ENCODE results near the gene YWHAQ. TPM values are rescaled to one million over a fixed set of nuclear protein-coding genes. Genes with fewer than 3 reads are reported as not detected.

Gene YWHAQ
- total and polyA plus RNA-seq, 9 of the 15 experiments (the other 6 are each of a cell fraction or from before 2014, with no cell fraction given), result 63.1 to 359 (median 203) TPM

GRCh38 chr2:9656270-9656766 is 25.5 kb upstream of the YWHAQ start (continued):
- TF ChIP-seq CBFA2T2 (conservative IDR thresholded peaks at IDR 0.05) (0 out of 2 replicates have a peak, but pooled peaks have one; percentile 13), SP1 (CRISPR knock-in tag; IDR thresholded peaks at IDR 0.05) (no peak), CBX3 (IDR thresholded peaks at IDR 0.05; ENCODE audit: borderline replicate concordance in 1 of 2, low read length in 2 of 2) (no peak), ZNF280B (CRISPR knock-in tag; IDR thresholded peaks at IDR 0.05) (no peak), ATF6 (CRISPR knock-in tag; IDR thresholded peaks at IDR 0.05) (no peak), KLF10 (CRISPR knock-in tag; IDR thresholded peaks at IDR 0.05) (no peak), TAF9B (IDR thresholded peaks at IDR 0.05; ENCODE audit: partially characterized antibody) (no peak), ZFP30 (CRISPR knock-in tag; IDR thresholded peaks at IDR 0.05; ENCODE audit: borderline replicate concordance) (no peak), POLR3G (IDR thresholded peaks at IDR 0.05; ENCODE audit: extremely low read depth, insufficient read length, insufficient replicate concordance) (no peak), L3MBTL2 (IDR thresholded peaks at IDR 0.05) (0 out of 2 replicates have a peak, but pooled peaks have one; percentile 36), ZBTB5 (IDR thresholded peaks at IDR 0.05) (no peak), SPI1 (IDR thresholded peaks at IDR 0.05; ENCODE audit: borderline replicate concordance, low read depth, low read length) (no peak), TCF3 (CRISPR knock-in tag; IDR thresholded peaks at IDR 0.05) (no peak), ZNF583 (CRISPR knock-in tag; IDR thresholded peaks at IDR 0.05) (no peak), FOXK2 (conservative IDR thresholded peaks at IDR 0.05 in 1 of 2, IDR thresholded peaks at IDR 0.05 in 1 of 2; ENCODE audit: low read depth in 2 of 2) (peak in 1 of 2 experiments; percentile 28; a peak in 1 of 4 replicates), CHCHD3 (CRISPR knock-in tag; IDR thresholded peaks at IDR 0.05) (no peak), CBFB (CRISPR knock-in tag; IDR thresholded peaks at IDR 0.05) (no peak), CREM (IDR thresholded peaks at IDR 0.05; ENCODE audit: low read depth) (0 out of 2 replicates have a peak, but pooled peaks have one; percentile 36), ZNF668 (CRISPR knock-in tag; IDR thresholded peaks at IDR 0.05) (no peak), ZFP1 (CRISPR knock-in tag; IDR thresholded peaks at IDR 0.05) (no peak), CREBBP (IDR thresholded peaks at IDR 0.05; ENCODE audit: low read depth, low read length) (no peak), SMARCA4 (IDR thresholded peaks at IDR 0.05) (peak; percentile 53; the same call in 1 of the 2 replicates)
- TF ChIP-seq, protein P1, sequence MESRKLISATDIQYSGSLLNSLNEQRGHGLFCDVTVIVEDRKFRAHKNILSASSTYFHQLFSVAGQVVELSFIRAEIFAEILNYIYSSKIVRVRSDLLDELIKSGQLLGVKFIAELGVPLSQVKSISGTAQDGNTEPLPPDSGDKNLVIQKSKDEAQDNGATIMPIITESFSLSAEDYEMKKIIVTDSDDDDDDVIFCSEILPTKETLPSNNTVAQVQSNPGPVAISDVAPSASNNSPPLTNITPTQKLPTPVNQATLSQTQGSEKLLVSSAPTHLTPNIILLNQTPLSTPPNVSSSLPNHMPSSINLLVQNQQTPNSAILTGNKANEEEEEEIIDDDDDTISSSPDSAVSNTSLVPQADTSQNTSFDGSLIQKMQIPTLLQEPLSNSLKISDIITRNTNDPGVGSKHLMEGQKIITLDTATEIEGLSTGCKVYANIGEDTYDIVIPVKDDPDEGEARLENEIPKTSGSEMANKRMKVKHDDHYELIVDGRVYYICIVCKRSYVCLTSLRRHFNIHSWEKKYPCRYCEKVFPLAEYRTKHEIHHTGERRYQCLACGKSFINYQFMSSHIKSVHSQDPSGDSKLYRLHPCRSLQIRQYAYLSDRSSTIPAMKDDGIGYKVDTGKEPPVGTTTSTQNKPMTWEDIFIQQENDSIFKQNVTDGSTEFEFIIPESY (CRISPR knock-in tag; IDR thresholded peaks at IDR 0.05), result no peak

All from K562 (cell line).